Small intestine (tissue), 7 donors: ENCODE results near the gene INF2. TPM values are rescaled to one million over a fixed set of nuclear protein-coding genes. Genes with fewer than 3 reads are reported as not detected.
A peak's percentile ranks its signal among the peaks of the same experiment; 100 is the strongest.
"Not testable (repeated sequence)": the region's sequence is repeated elsewhere in the genome, so short reads cannot be mapped to it uniquely, and the experiment has no call there.

ENCODE experiments used
- DNase-seq, 2 donors: peaks; one replicate each; pipeline versions ENCODE4 v3.0.0 to v3.0.0-alpha.2; 2013
- FAIRE-seq: peaks from 2 replicates; lab custom pipeline; 2012; peaks lifted over from hg19 to GRCh38; lab: Jason Lieb, UNC
- H3K27ac ChIP-seq, 3 donors: one replicate each; pipeline ENCODE4 v1.5.1; 2013; ENCODE audit warnings: low read length in 2 of 3, mild to moderate bottlenecking in 2 of 3, control low read depth in 1 of 3, inconsistent platforms in 1 of 3, low read depth in 1 of 3, moderate library complexity in 1 of 3
- H3K27me3 ChIP-seq, 3 donors: one replicate each; pipeline ENCODE4 v1.6.1; 2013; ENCODE audit warnings: low read length in 3 of 3, inconsistent platforms in 1 of 3; ENCODE audit not compliant: control insufficient read depth in 3 of 3, insufficient read depth in 3 of 3
- H3K36me3 ChIP-seq, 3 donors: one replicate each; pipeline ENCODE4 v1.6.1; 2013; ENCODE audit warnings: low read length in 3 of 3, inconsistent platforms in 1 of 3, low read depth in 1 of 3, mild to moderate bottlenecking in 1 of 3, moderate library complexity in 1 of 3; ENCODE audit not compliant: control insufficient read depth in 3 of 3, insufficient read depth in 2 of 3
- H3K4me1 ChIP-seq, 3 donors: one replicate each; pipeline ENCODE4 v1.6.1; 2013; ENCODE audit warnings: low read length in 2 of 3, inconsistent platforms in 1 of 3, low read depth in 1 of 3, mild to moderate bottlenecking in 1 of 3, moderate library complexity in 1 of 3; ENCODE audit not compliant: control insufficient read depth in 3 of 3, insufficient read depth in 2 of 3
- H3K4me3 ChIP-seq, 3 donors: one replicate each; pipeline ENCODE4 v1.5.1; 2013; ENCODE audit warnings: low read length in 3 of 3, control low read depth in 1 of 3, inconsistent platforms in 1 of 3, low read depth in 1 of 3, mild to moderate bottlenecking in 1 of 3, moderate library complexity in 1 of 3
- H3K9me3 ChIP-seq, 2 donors: one replicate each; pipeline ENCODE4 v1.6.1; 2013; ENCODE audit warnings: low read depth in 1 of 2, low read length in 1 of 2; ENCODE audit not compliant: control insufficient read depth in 2 of 2, insufficient read depth in 1 of 2
- WGBS, 3 donors: extraction: QIAGEN DNeasy Blood & Tissue Kit; methylation state at CpG; one replicate each; pipeline ENCODE4 v1.1.7; 2013; 5-methylcytosine and 5-hydroxymethylcytosine counted together
- polyA plus RNA-seq, 4 donors: library from polyadenylated mRNA; stranded (reverse) in 3 of 4; unstranded in 1 of 4; fragments of 200-250 nt in 3 of 4; fragments of 120-200 nt in 1 of 4; gene quantifications; one replicate each; pipeline versions ENCODE4 v1.2.1 to v1.2.3, GENCODE V29; 2013
- donor health status: healthy with polysubstance abuse.
- donor health status: control.
- donor health status: control.
- donor health status: Bipolar disorder and iron deficiency.
- donor health status: healthy.

INF2 gene
- polyA plus RNA-seq, 4 donors: 62.6 to 364 (median 197) TPM

- DNase-seq (no peak), FAIRE-seq (no peak)
- Histone ChIP-seq H3K9me3 (peaks cover 0 to 5% of the 10 kb centered on the region in 2 donors), H3K27ac (no peak overlapping the region), H3K36me3 (no peaks in the 10 kb centered on the region), H3K4me3 (no peak overlapping the region), H3K4me1 (peaks cover 0 to 4% (median 0%) of the 10 kb centered on the region in 3 donors), H3K27me3 (peaks cover 0 to 4% (median 0%) of the 10 kb centered on the region in 3 donors)
- 69 to 74% (median 70%) methylated on average over 11 of the region's 11 CpGs for WGBS, 3 donors
Observed at GRCh38 chr14:104644656-104645378, 44.6 kb upstream of the INF2 start.

DNA sequence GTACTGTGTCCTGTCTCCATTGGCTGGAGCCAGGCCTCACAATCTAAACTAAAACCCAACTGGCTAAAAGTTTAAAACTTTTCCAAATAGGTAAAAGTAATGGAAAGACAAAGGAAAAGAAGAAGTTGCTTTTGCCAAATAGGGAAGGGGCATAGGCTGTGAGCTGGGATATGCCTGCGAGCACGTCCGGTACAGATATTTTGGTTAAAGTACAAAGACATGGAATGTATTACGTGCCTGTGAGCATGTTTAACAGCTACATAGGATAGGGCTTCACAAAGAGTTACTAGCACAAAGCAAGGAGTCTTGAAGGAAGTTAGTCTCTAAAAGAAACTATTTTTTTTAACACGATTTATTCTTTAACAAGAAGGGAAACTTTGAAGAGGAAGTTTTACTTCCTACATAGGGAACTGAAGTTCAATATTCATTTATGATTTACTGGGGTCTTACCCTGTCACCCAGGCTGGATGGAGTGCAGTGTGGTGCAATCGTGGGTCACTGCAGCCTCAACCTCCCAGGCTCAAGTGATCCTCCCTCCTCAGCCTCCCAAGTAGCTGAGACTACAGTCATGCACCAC, 41.9 kb upstream of the INF2 start:
- no peak for DNase-seq
- Histone ChIP-seq H3K4me1 (peaks cover 0 to 8% (median 0%) of the 10 kb centered on the region in 3 donors), H3K27me3 (peaks cover 0 to 8% (median 0%) of the 10 kb centered on the region in 3 donors), H3K36me3 (no peaks in the 10 kb centered on the region), H3K9me3 (peaks cover 0 to 6% of the 10 kb centered on the region in 2 donors), H3K27ac (no peak overlapping the region), H3K4me3 (no peak overlapping the region)
- no peak for FAIRE-seq
- 64 to 67% (median 67%) methylated on average over 6 of the region's 6 CpGs for WGBS, 3 donors

DNA sequence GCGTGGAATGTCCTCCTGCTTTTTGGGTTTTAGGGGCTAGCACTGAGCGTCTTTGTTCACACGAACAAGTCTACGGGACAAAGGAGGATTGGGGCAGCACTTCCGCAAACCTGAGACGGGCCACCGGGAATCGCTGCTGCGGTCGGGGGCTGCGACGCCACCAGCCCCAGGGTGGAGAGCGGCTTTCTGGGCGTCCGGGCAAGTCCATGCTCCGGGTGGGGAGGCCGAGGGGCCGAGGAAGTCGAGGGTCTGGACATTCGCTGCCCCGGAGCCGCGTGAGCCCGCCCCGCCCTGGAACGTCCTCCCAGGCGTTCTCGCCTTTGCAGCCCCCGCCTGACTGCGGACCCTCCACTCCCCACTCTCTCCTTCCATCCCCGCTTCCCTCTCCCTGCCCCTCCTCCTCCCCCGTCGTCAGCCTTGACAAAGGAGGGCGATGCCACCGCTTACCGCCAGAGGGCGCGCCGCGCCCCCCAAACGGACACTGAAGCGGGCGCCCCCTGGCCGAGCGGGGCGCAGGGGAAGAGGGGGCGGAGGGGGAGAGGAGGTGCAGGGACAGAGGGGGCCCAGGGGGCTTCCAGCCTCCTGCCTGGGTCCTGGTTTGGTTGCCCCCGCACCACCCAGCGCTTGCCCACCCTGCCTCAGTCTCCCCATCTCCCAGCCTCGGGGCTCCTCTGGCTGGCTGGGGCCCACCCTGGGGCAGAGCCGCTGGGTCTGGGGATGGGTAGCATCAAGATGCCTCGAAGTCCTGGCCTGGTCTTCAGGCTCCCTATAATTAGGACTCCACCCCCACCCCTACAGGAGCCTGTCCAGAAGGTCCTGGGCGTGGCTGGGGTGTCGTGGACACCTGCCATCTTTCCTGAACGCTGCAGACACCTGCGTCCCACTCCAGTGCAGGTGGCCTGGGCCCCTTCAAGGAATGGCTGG, 39.1 kb upstream of the INF2 start:
- Histone ChIP-seq H3K4me3 (peak overlapping the region in 1 of 3 donors; percentile 48), H3K36me3 (no peaks in the 10 kb centered on the region), H3K27ac (no peak overlapping the region), H3K4me1 (peaks cover 0 to 8% (median 0%) of the 10 kb centered on the region in 3 donors), H3K27me3 (peaks cover 0 to 5% (median 0%) of the 10 kb centered on the region in 3 donors), H3K9me3 (peaks cover 0 to 24% of the 10 kb centered on the region in 2 donors)
- FAIRE-seq: no peak
- peak; percentile 30 to 79 for DNase-seq
- 5 to 10% (median 7%) methylated on average over 35 to 56 of the region's 56 CpGs for WGBS, 3 donors

DNA sequence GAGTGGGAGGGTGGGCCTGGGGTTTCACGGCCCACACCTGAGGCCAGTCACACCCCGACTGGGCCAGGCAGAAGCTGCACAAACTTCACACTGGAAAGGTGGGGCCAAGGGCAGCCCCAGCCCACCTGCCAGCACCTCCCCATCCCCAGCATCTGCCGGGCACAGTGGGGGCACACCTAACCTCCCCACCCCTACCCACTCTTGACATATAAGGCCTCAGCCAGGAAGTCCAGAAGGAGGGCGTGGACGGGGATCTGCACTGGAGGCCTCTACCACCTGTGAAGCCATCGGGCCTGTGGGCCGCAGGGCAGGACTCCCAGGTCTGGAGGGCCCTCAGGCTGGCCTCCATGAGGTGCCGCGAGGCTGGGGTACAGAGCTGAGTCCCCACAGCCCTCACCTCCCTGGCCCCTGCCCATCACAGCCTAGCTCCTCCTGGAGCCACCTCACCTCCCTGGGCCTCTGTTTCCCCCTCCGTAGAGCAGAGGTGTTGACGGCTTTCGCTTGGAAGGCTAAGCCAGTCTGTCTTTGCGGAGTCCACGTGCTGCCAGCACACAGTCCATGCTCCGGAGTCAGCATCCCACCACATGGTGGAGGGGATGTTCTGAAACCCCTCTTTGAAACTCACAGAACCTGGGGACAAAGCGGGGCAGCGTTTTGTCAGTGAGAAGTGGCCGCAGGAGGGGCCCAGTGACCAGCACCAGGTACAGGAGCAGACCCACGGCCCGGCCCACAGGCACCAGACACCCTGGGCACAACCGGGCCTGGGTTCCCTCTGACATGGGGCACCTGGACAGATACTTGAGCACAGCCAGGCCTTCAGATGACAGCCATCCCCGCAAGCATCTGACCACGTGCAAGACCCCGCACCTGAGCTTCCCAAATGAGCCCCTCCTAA, 38.2 kb upstream of the INF2 start:
- Histone ChIP-seq H3K27ac (no peak overlapping the region), H3K4me1 (peaks cover 0 to 8% (median 0%) of the 10 kb centered on the region in 3 donors), H3K36me3 (no peaks in the 10 kb centered on the region), H3K4me3 (no peak overlapping the region), H3K27me3 (peaks cover 0 to 5% (median 0%) of the 10 kb centered on the region in 3 donors), H3K9me3 (peaks cover 0 to 24% of the 10 kb centered on the region in 2 donors)
- 76 to 86% (median 80%) methylated on average over 21 to 24 of the region's 24 CpGs for WGBS, 3 donors
- DNase-seq (no peak), FAIRE-seq (no peak)

DNA sequence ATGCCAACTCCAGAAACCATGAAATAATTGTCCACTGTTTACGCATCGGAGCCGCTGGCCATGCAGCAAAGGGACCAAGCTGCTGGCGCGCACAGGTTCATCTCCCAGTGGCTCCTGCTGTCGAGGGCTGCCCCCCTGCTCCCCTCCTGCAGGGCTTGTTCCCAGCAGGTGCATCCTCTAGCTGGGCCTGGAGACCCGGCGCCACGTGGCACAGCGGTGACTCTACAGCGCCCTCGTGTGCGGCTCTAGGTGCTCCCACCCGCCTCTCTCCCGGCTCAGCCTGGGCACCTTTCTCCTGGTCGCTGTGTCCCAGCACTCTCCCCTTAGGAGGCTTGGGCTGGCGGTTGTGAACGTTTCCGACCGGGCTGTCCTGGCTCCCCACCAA, 37.5 kb upstream of the INF2 start:
- 87 to 92% (median 88%) methylated on average over 18 to 20 of the region's 20 CpGs for WGBS, 3 donors
- DNase-seq (no peak), FAIRE-seq (no peak)
- H3K27me3 ChIP-seq: peaks cover 0 to 5% (median 0%) of the 10 kb centered on the region in 3 donors
- H3K9me3 ChIP-seq: peaks cover 0 to 24% of the 10 kb centered on the region in 2 donors
- no peak overlapping the region for H3K27ac ChIP-seq
- H3K4me1 ChIP-seq: peaks cover 0 to 8% (median 0%) of the 10 kb centered on the region in 3 donors
- H3K36me3 ChIP-seq: no peaks in the 10 kb centered on the region
- no peak overlapping the region for H3K4me3 ChIP-seq

DNA sequence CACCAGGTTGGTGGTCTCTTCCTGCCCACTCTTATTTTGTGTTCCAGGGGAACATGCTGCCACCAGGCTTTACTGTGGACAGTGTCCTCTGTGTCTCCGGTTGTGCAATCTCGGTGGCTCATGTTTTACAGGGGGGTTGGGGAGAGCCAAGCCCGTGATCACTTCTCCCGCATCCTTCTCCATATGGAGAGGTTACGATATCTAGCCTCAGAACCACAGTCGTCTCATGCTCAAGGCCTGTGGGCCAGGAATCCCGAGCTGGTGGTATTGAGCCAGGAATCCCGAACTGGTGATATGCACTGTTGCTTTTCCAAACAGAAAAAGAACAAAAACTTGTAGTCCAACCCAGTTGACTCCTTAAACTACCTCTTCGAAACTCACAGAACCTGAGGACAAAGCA, 37.0 kb upstream of the INF2 start:
- Histone ChIP-seq H3K4me1 (peaks cover 0 to 8% (median 0%) of the 10 kb centered on the region in 3 donors), H3K4me3 (no peak overlapping the region), H3K9me3 (peaks cover 0 to 24% of the 10 kb centered on the region in 2 donors), H3K36me3 (no peaks in the 10 kb centered on the region), H3K27me3 (peaks cover 0 to 5% (median 0%) of the 10 kb centered on the region in 3 donors), H3K27ac (no peak overlapping the region)
- no peak for FAIRE-seq
- no peak for DNase-seq
- WGBS, 3 donors: 91 to 93% (median 92%) methylated on average over 9 of the region's 9 CpGs

GRCh38 chr14:104653130-104653920, 36.1 kb upstream of the INF2 start:
- WGBS, 3 donors: 93 to 96% (median 95%) methylated on average over 21 to 52 of the region's 52 CpGs
- not testable (repeated sequence) for DNase-seq, H3K27me3 ChIP-seq, H3K4me1 ChIP-seq, H3K36me3 ChIP-seq, H3K27ac ChIP-seq, H3K4me3 ChIP-seq, FAIRE-seq
- peaks cover 0 to 24% of the 10 kb centered on the region in 2 donors for H3K9me3 ChIP-seq
